ENCODE measurements around the gene MTREX.
A peak's percentile ranks its signal among the peaks of the same experiment; 100 is the strongest.

MTREX gene

DNA sequence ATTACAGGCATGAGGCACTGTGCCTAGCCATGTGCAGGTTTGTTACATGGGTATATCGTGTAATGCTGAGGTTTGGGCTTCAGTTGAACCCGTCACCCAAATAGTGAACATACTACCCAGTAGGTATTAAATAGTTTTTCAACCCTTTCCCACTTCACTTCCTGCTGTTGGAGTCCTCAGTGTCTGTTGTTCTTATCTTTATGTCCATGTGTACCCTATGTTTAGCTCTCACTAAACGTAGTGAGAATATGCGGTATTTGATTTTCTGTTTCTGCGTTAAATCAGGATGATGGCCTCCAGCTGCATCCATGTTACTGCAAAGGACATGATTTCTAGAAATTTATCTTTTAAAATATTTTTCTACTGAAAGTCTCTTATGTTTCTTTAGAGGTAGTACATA is 17.8 kb downstream of the MTREX start:
- no peak for DNase-seq

DNA sequence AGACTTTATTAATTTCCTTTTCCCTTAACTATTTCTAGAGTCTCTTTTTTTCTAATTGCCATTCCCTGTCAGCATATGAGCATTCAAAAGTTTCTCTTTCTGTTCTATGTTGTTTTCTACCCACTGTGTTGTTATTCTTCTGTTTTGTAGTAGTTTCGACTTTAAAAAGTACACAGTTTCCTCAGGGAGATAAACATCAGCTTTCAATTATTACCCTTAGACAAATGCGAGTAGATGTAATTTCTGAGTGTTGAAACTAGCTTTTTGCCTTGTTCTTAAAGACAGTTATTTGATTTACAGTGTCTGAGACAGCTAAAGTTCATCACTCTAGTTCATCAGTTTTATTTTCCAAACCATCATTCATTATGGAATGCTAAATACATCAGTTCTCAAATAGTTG is 19.5 kb downstream of the MTREX start:
- no peak for DNase-seq

DNA sequence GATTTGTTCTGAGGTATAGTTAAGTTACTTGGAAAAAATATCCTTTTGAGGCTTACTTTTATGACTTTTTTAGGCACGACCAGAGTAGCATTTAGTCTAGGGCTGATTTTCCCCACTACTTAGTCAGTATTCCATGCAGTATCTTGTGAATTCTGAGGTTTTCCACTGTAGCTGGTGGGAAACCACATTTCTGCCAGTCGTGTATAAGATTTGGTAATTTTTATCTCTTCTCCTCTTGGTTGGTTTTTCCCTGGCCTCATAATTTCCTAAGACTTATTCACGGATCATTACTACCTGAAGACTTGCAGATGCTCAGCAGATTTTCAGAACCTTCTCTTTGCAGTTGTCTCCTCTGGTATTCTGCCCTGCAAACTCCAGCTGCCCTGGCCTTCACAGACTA is 23.5 kb downstream of the MTREX start:
- no peak for DNase-seq

DNA sequence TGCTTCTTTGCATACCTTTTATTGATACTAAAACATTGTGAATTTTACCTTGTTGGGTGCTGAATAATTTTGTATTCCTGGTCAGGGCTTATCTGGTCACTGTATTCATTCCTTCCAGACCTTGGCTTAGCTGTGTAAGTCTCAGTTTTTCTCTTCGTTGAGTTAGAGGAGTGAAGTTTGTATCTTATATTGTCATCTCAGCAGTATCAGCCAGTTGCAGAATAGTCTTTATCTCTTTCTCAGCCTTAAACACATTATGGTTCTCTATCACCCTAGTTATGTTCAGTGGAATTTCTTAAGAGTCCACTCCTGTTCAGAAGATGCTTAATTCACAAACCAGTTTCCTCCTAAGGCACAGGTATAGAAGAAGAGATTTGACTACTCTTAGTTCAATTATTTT is 25.2 kb downstream of the MTREX start:
- DNase-seq: no peak

DNA sequence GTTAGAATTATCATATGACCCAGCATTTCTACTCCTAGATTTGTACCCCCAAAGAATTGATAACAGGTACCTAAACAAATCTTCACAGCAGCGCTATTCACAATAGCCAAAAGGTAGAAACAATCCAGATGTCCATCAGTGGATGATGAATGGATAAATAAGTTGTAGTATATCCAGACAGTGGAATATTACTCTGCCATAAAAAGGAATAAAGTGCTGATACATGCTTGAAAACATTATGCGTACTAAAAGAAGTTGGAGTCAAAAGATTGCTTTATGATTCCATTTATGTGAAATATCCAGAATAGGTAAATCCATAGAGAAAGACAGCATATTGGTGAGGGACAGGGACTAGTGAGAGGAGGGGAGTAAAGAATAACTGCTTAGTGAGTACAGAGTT is 26.0 kb downstream of the MTREX start:
- no peak for DNase-seq

DNA sequence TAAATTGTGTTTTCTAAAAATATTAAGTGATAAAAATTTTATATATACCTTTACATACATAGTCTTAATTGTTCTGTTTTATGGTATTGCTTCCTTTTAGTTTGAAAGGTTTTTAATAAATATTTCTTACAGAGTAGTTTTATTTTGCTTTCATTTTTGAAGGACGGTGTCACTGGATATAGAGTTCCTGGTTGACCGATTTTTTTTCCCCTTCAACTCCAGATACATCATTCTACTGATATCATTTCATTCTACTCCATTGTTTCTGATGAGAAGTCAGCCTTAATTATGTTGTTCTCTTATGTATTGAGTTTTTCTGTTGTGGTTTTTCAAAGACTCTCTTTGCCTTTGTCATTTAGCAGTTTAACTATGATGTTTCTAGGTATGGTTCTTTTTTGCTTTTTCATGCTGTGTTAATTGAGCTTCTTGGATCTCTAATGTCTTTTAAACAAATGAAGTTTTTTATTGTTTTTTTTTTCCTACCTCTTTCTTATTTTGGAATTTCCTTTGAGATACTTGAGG is 30.4 kb downstream of the MTREX start:
- DNase-seq: no peak

DNA sequence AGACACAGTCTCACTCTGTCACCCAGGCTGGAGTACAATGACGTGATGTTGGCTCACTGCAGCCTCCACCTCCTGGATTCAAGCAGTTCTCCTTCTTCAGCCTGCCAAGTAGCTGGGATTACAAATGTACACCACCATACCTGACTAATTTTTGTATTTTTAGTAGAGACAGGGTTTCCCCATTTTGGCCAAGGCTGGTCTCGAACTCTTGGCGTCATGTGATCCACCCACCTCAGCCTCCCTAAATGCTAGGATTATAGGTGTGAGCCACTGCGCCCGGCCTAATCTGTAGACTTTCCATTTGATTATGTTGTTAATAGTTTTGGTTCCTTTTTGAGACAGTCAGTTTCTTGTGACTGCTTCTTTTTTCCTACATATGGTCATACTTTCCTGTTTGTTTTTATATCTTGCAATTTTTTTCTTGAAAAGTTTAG is 31.0 kb downstream of the MTREX start:
- DNase-seq: peak; percentile 51

DNA sequence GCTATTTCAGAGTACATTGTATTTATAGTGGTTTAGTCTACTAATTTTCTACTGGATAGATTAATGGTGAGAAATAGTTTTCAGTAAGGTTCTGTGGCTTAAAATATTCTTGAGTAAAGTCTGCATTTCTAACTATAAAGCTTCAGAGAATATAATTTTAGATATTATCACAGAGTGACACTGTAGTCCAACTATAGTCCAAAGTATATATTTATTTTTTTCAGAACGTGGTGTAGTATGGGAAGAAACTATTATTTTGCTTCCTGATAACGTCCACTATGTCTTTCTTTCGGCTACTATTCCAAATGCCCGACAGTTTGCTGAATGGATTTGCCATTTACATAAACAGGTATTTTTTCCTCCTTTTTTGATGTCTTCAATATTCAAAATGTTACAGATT is 35.3 kb downstream of the MTREX start:
- no peak for DNase-seq

DNA sequence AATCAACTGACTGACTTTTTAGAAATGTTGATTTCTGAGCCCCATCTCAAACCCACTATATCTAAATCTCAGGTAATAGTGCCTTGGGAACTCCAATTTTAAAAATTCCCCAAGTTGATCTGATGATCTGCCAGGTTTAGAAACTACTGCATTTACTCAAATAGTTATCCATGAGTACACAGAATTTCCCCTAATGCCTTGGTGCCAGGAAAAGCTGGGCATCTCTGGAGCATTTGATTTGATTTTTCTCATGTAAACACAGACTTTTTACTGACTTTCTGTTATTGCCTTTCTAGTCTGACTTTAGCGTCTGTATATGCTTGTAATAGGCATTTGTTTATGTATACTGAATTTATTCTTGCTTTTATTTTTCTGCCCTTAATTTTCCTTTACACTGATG is 35.8 kb downstream of the MTREX start:
- DNase-seq: no peak

DNA sequence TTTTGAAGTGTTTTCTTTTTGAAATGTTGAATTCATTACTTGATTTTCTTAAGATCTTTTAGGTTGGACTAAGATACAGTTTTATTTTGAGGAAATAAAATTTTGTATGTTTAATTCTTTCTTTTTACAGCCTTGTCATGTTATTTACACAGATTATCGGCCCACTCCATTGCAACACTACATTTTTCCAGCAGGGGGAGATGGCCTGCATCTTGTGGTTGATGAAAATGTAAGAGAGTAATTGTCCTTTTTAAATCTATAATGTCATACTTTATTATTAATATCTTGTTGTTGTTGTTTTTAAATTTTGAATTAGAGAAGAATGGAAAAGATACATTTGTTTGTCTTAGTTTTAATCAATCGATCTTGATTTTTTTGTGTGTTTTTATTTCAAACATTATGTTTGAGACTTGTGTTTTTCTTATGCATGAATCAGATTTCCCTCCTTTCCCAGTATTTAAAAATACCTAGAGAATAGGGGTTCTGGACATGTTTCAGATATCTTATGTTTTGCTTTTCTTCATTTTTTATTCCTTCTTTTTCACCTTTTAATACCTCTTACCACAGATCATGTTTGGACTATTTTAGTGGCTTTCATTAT is 36.7 kb downstream of the MTREX start:
- DNase-seq: peak; percentile 59

DNA sequence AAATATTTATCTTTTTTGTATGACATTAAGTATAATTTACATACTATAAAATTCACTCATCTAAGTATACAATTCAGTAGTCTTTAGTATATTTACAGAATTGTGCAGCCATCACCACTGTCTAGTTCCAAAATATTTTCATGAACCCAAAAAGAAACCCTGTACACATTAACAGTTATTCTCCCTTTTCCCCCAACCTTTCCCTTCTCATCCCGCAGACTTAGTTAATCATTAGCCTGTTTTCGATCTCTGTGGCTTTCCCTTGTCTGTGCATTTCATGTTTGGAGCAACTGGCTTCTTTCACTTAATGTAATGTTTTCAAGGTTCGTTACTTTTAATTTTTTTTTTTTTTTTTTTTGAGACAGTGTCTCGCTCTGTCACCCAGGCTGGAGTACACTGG is 37.5 kb downstream of the MTREX start:
- no peak for DNase-seq

DNA sequence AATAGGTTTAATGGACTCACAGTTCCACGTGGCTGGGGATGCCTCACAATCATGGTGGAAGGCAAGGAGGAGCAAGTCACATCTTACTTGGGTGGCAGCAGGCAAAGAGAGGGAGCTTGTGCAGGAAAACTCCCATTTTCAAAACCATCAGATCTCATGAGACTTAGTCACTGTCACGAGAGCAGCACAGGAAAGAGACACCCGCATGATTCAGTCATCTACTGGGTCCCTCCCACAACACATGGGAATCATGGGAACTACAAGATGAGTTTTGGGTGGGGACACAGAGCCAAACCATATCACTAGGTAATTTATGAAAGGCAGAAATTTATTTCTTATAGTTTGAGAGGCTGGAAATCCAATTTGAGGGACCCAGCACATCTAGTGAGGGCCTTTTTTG is 40.0 kb downstream of the MTREX start:
- DNase-seq: no peak

DNA sequence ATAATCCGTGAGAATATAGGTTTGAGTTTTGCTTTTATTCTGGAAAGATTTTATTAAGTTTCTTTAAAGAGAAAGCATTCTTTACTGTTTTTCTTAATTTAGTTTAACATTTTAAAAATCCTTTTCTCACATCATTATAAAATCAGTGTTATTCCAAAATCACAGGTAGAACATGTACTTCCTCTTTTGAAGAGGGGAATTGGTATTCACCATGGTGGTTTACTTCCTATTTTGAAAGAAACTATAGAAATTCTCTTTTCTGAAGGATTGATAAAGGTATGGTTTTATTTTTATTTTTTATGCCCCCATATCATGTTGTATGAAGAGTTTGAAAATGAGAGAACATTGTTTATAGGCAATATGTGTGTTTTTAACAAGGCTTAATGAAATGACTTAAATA is 43.0 kb downstream of the MTREX start:
- no peak for DNase-seq

DNA sequence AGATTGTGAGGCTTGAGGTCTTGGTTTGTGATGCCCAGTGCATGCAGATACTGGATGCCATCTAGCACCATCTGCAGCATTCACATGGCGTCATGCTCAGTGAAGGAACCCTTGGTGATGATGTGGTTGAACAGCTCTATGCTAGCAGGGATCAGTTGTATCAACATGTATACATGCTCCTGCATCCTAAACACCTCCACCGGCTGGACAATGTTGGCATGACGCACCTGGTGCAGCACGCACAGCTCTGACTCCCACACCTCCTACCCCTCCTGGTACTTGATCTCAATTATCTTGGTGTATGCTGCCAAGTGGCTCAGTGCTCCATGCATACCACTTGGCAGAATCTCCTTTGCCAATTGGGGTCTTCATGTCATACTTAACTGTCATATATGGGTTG is 49.1 kb downstream of the MTREX start:
- no peak for DNase-seq

DNA sequence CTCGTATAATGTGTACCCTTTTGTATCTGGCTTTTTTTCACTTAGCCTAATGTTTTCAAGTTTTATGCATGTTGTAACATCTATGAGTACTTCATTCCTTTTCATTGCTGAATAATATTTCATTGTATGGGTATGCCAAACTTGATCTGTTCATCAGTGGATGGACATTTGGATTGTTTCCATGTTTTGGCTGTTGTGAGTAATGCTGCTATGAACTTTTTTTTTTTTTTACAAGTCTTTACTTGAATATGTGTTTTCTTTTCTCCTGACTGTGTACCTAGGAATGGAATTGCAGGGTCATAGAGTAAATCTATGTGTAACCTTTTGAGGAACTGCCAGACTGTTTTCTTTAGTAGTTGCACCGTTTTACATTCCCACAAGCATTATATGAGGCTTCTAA is 52.4 kb downstream of the MTREX start:
- no peak for DNase-seq

DNA sequence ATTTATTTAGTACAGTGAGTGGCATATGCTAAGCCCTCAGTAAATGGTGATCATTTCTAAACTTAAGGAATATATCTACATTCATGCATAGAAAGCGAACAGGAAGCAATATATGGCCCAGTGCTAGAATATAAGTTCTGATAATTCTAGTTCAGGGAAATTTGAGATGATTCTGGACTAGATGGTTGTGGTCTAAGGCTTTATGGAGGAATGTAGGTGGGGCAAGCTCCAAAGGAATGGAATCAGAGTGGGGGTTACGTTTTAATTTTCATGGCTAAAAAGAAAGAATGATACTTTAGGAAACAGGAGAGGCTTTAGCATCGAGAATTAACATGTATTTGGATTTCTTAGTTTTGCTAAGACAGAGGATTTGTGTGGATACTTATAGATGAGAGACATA is 56.1 kb downstream of the MTREX start:
- DNase-seq: no peak

DNA sequence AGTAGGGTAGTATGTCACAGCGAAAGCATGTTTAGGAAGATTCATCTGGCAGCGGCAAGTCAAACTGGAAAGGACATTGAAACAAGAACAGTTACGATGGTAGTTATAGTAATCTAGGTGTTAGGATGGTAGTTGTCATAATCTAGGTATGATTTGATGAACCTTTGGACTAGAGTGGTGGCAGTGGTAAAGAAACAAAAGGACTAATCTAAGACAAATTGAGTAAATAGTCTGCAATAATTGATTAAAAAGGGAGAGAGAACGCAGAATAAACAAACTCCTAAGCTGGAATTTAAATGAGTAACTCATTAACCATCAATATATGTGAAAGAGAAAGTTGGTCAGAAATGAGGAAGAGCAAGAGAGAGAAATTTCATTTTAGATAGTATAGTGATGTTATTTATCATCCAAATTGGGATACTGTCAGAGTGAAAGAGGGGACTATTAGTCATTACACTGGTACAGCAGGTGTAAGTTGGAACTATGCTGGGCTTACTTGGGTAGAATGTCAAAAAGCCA is 56.8 kb downstream of the MTREX start:
- no peak for DNase-seq

DNA sequence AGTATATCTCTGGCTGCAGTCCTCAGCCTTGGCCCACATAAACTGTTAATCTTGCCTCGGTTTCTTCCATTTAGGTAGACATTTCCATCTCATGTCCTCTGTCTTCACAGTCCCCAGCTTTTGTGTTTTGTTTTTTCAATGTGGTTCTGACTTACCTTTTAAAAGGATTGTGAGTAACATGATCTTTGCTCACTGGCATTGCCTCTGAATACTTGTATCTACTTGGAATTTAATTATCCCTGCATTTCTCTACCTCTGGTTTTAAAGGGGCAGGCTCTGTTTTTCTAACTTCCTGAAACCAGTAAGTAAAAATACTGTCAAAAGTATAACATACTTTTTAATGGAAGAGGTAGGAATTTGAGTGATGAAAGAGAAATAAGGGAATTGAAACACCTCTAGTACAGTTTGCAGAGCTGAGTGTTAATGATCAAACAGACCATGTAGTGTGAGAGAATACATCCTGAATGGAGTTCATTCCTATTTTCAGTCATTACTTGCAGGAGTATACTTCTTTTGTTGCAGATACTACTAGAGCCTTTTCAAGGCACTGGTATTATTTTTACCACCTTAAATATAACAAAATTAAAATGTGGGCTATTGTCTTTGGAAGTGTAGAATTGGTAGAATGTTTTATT is 62.6 kb downstream of the MTREX start:
- DNase-seq: no peak

DNA sequence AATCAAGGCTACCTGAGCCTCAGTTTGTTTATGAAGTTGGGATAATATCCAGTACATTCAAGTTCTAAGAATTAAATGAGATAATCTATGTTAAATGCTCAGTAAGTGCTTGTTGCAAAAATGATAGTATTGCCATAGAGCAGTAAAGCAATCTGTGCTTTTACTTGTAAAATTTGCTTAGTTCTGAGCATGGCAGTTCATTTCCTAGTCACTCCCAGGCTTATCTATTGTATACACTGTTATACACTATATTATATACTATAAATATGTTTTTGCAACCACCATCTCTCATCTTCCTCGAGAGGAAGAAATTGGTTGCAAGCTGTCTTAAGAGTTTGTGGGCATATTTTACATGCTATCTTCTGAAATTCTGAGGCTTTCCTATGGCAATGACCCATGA is 63.4 kb downstream of the MTREX start:
- no peak for DNase-seq

DNA sequence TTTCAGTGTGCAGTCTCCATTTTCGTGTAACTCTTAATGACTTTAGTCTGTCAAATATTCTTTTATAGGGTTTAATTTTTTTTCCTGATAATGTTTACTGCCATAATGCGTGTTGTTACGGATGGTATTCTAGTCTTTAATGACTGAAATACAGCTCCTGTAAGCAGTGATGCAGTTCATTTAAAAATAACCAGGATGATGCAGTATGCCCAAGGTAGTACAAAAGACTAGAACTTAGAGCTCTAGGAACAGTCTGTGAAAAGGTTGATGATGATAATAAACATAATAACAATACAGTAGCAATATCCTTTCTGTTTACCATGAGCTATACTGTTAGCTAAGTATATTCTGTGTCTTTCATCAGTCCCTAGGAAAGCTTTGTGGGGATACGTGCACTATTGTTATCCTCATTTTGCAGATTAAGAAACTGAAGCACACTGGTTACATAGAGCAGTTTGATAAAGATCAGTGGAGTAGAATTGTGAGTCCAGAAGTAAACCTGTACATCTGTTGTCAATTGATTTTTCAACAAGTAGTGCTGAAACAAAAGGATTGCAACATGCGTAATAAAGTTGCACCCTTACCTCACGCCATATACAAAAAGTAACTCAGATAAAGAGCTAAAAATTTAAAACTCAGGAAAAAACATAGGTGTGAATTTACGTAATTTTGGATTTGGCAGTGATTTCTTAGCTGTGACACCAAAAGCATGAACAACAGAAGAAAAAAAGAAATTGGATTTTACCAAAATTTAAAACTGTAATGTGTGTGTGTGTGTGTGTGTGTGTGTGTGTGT is 64.5 kb downstream of the MTREX start:
- DNase-seq: no peak

DNA sequence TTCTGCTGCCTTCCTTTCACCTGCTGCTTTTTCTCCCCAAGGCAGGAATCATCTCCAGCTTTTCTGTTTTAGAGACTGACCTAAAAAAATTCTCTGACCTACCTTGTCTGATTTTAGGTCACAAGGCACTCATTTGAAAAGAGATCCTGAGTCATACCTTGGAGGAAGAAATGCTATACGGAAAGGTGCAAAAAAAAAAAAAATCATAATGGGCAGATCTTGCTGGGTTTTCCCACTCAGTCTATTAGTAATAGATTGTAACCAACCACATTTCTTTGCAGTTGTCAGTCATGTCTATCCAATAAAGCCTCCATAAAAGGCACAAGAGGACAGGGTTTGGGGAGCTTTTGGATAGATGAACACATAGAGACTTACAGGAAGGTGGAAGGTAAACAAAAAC is 70.0 kb downstream of the MTREX start:
- no peak for DNase-seq

DNA sequence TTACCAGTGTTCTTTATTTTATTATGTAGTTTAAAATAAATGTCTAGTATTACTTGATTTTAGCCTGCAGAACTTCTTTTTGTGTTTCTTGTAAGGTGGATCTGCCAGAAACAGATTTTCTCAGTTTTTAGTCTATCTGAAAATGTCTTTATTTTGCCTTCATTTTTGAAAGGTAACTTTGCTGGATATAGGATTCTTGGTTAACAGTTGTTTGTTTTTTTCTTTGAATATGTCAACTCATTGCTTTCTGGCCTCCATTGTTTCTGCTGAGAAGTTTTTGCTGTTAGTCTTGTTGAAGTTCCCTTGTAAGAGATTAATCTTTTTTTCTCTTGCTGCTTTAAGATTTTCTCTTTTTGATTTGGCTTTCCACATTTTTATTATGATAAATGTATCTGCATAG is 75.5 kb downstream of the MTREX start:
- DNase-seq: no peak

DNA sequence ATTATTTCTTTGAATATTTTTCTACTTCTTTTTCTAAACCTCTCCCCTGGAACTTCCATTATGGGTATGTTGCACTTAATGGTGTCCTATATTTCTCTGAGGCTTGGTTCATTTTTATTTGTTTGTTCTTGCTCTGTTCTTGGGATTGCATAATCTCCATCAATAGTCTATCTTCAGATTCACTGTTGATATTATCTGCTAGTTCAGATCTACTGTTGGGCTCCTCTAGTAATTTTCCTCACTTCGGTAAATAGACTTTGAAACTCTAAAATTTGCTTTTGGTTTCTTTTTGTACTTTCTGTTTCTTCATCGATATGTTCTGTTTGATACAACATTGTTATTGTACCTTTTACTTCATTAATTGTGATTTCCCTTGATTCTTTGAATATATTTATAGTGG is 76.3 kb downstream of the MTREX start:
- no peak for DNase-seq

DNA sequence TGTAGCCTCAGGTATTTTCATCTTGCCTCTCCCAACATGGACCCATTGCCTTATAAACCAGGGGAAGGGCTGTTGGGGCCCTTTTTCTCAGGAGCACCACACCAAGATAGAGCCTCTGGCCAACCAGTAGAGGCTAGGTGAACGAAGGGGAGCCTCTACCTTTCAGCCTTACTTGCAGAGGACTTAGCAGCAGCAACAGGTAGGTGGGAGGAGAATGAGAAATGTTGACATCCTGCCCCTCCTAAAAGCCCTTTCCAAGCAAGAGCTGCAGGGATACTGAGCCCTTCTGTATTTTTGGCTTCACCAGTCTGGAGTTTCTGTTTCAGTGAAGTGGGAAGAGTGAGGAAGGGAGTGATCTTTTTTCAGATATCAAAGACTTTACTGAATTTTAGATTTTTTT is 77.4 kb downstream of the MTREX start:
- DNase-seq: no peak

Measured in stimulated activated CD4-positive, alpha-beta T cell treated with anti-CD3 and anti-CD28 coated beads, Interleukin-4, amount 100 ng/mL, for 1 hour (primary cell).